GM18508 (cell line): Measurements from ENCODE around the gene PDZRN3.
A peak's percentile ranks its signal among the peaks of the same experiment; 100 is the strongest.
"Not testable (repeated sequence)": the region's sequence is repeated elsewhere in the genome, so short reads cannot be mapped to it uniquely, and the experiment has no call there.

Experiments
- ATAC-seq: cut with Tn5 transposase; IDR thresholded peaks from one replicate; pipeline ENCODE4 v1.9.1; 2021; ENCODE audit warnings: moderate number of reproducible peaks; ENCODE audit not compliant: insufficient read depth, unreplicated experiment

The PDZRN3 gene

GRCh38 chr3:73473898-73474416 lies 150.8 kb downstream of the PDZRN3 start:
- no peak for ATAC-seq

- no peak for ATAC-seq
These were observed 151.4 kb downstream of the PDZRN3 start for GRCh38 chr3:73473181-73473897.

- ATAC-seq = no peak
These were observed 152.6 kb downstream of the PDZRN3 start for GRCh38 chr3:73471986-73472787.

- no peak for ATAC-seq
These were observed 153.9 kb downstream of the PDZRN3 start for GRCh38 chr3:73470860-73471259.

- no peak for ATAC-seq
These were observed 155.4 kb downstream of the PDZRN3 start for GRCh38 chr3:73469331-73469730.

GRCh38 chr3:73467211-73467610 lies 157.5 kb downstream of the PDZRN3 start:
- no peak for ATAC-seq

- no peak for ATAC-seq
These were observed 158.8 kb downstream of the PDZRN3 start for GRCh38 chr3:73465926-73466325.

GRCh38 chr3:73464126-73464525 lies 160.6 kb downstream of the PDZRN3 start:
- not testable (repeated sequence) for ATAC-seq

GRCh38 chr3:73461547-73461946 lies 163.2 kb downstream of the PDZRN3 start:
- no peak for ATAC-seq

- ATAC-seq = no peak
These were observed 165.0 kb downstream of the PDZRN3 start for GRCh38 chr3:73459711-73460110.

- ATAC-seq = no peak
These were observed 171.1 kb downstream of the PDZRN3 start for GRCh38 chr3:73453666-73454065.

- ATAC-seq = no peak
These were observed 172.0 kb downstream of the PDZRN3 start for GRCh38 chr3:73452729-73453128.

GRCh38 chr3:73451301-73451944 lies 173.3 kb downstream of the PDZRN3 start:
- ATAC-seq = peak; percentile 36

- ATAC-seq = peak; percentile 36
These were observed 175.0 kb downstream of the PDZRN3 start for GRCh38 chr3:73449774-73450173.

GRCh38 chr3:73448761-73449301 lies 175.9 kb downstream of the PDZRN3 start:
- ATAC-seq = peak; percentile 87

GRCh38 chr3:73448041-73448440 lies 176.7 kb downstream of the PDZRN3 start:
- ATAC-seq = no peak

GRCh38 chr3:73447111-73447510 lies 177.6 kb downstream of the PDZRN3 start:
- ATAC-seq = no peak

GRCh38 chr3:73446467-73447110 lies 178.2 kb downstream of the PDZRN3 start:
- no peak for ATAC-seq

GRCh38 chr3:73442886-73443285 lies 181.9 kb downstream of the PDZRN3 start:
- ATAC-seq = no peak

- ATAC-seq = no peak
These were observed 182.6 kb downstream of the PDZRN3 start for GRCh38 chr3:73442152-73442551.
